ENCODE data around the gene ABHD11.

GRCh38 chr7:73698410-73698809, 40.2 kb downstream of the ABHD11 start:
- TF ChIP-seq CTCF (conservative IDR thresholded peaks at IDR 0.05 in 1 of 2, IDR thresholded peaks at IDR 0.05 in 1 of 2; ENCODE audit: low read depth in 1 of 2, low read length in 2 of 2) (no peak), EZH2 (IDR thresholded peaks at IDR 0.05; ENCODE audit: low read length, missing control alignments) (no peak)
